SK-N-SH treated with all-trans-retinoic acid at 6 μM for 48 hours (cell line): ENCODE measurements around the gene DFFA.

Source experiments
- ATAC-seq: fragments of 200-7000 bp; cut with Tn5 transposase; 3 replicates; pipeline ENCODE4 v1.9.1; 2020; ENCODE audit warnings: mild to moderate bottlenecking, moderate library complexity
- ARNTL ChIP-seq: fragments of 450-650 bp; formaldehyde crosslinking; IDR thresholded peaks from 2 replicates; pipeline ENCODE4 v1.5.0; 2020; ENCODE audit warnings: low read depth, mild to moderate bottlenecking, moderate library complexity, borderline replicate concordance
- BACH2 ChIP-seq: fragments of 250-450 bp; sonication (Bioruptor Pico); IDR thresholded peaks from 2 replicates; pipeline ENCODE4 v1.9.0; 2021; ENCODE audit warnings: mild to moderate bottlenecking, borderline replicate concordance
- CREB5 ChIP-seq: fragments of 250-450 bp; sonication (Bioruptor Pico); IDR thresholded peaks from 2 replicates; pipeline ENCODE4 v1.5.1; 2020; ENCODE audit warnings: low read depth, mild to moderate bottlenecking, moderate library complexity
- CSDC2 ChIP-seq: fragments of 250-450 bp; sonication (Bioruptor Pico); IDR thresholded peaks from 2 replicates; pipeline ENCODE4 v1.5.0; 2020; ENCODE audit warnings: mild to moderate bottlenecking, moderate library complexity
- CSRNP3 ChIP-seq: fragments of 250-450 bp; sonication (Bioruptor Pico); IDR thresholded peaks from 2 replicates; pipeline ENCODE4 v1.5.1; 2021; ENCODE audit warnings: mild to moderate bottlenecking, moderate library complexity
- ESRRG ChIP-seq: fragments of 250-450 bp; sonication (Bioruptor Pico); IDR thresholded peaks from 2 replicates; pipeline ENCODE4 v1.6.1; 2021; ENCODE audit warnings: mild to moderate bottlenecking
- OSR1 ChIP-seq: fragments of 250-450 bp; sonication (Bioruptor Pico); IDR thresholded peaks from 2 replicates; pipeline ENCODE4 v1.8.0; 2022; ENCODE audit warnings: moderate library complexity, mild to moderate bottlenecking, inconsistent platforms
- PATZ1 ChIP-seq: fragments of 250-450 bp; sonication (Bioruptor Pico); IDR thresholded peaks from 2 replicates; pipeline ENCODE4 v1.8.0; 2020; ENCODE audit warnings: mild to moderate bottlenecking, moderate library complexity, borderline replicate concordance
- PPARA ChIP-seq: fragments of 250-450 bp; sonication (Bioruptor Pico); IDR thresholded peaks from 2 replicates; pipeline ENCODE4 v1.5.0; 2020; ENCODE audit warnings: mild to moderate bottlenecking, borderline replicate concordance
- RARB ChIP-seq: fragments of 250-450 bp; sonication (Bioruptor Pico); IDR thresholded peaks from 2 replicates; pipeline ENCODE4 v1.8.0; 2021; ENCODE audit warnings: mild to moderate bottlenecking, moderate library complexity
- TCF4 ChIP-seq: fragments of 250-450 bp; sonication (Bioruptor Pico); IDR thresholded peaks from 2 replicates; pipeline ENCODE4 v1.8.0; 2021; ENCODE audit warnings: mild to moderate bottlenecking, moderate library complexity, borderline replicate concordance
- TOX ChIP-seq: fragments of 250-450 bp; sonication (Bioruptor Pico); IDR thresholded peaks from 2 replicates; pipeline ENCODE4 v1.8.0; 2021; ENCODE audit warnings: mild to moderate bottlenecking, moderate library complexity, borderline replicate concordance
- TSHZ2 ChIP-seq: fragments of 250-450 bp; sonication (Bioruptor Pico); IDR thresholded peaks from 2 replicates; pipeline ENCODE4 v1.5.0; 2020; ENCODE audit warnings: mild to moderate bottlenecking, moderate library complexity
- ZFP3 ChIP-seq: fragments of 250-450 bp; sonication (Bioruptor Pico); IDR thresholded peaks from 2 replicates; pipeline ENCODE4 v1.5.0; 2020; ENCODE audit warnings: mild to moderate bottlenecking, moderate library complexity
- ZFP30 ChIP-seq: fragments of 450-650 bp; formaldehyde crosslinking; IDR thresholded peaks from 2 replicates; pipeline ENCODE4 v1.5.0; 2022; ENCODE audit warnings: mild to moderate bottlenecking, moderate library complexity
- ZNF565 ChIP-seq: fragments of 450-650 bp; formaldehyde crosslinking; conservative IDR thresholded peaks from 2 replicates; pipeline ENCODE4 v1.5.0; 2020; ENCODE audit warnings: low read depth, mild to moderate bottlenecking, moderate library complexity
- ZNF70 ChIP-seq: fragments of 450-650 bp; formaldehyde crosslinking; IDR thresholded peaks from 2 replicates; pipeline ENCODE4 v1.5.0; 2020; ENCODE audit warnings: mild to moderate bottlenecking, moderate library complexity
- ZNF8 ChIP-seq: fragments of 450-650 bp; formaldehyde crosslinking; IDR thresholded peaks from 2 replicates; pipeline ENCODE4 v1.5.0; 2020; ENCODE audit warnings: mild to moderate bottlenecking, moderate library complexity

DFFA gene

GRCh38 chr1:10494418-10494753 is 22.1 kb upstream of the DFFA start (continued):
- no peak for TF ChIP-seq PATZ1 (CRISPR knock-in tag)
- TF ChIP-seq OSR1 (CRISPR knock-in tag), result no peak

GRCh38 chr1:10490286-10490970 is 18.1 kb upstream of the DFFA start:
- TF ChIP-seq CSDC2 (CRISPR knock-in tag) (no peak), RARB (CRISPR knock-in tag) (no peak), BACH2 (no peak), PPARA (CRISPR knock-in tag) (no peak), ZNF8 (no peak), ZFP30 (CRISPR knock-in tag) (no peak), CSRNP3 (CRISPR knock-in tag) (no peak), OSR1 (CRISPR knock-in tag) (no peak), TCF4 (CRISPR knock-in tag) (no peak), PATZ1 (CRISPR knock-in tag) (no peak)
- ATAC-seq, result no peak

- no peak for TF ChIP-seq CSDC2 (CRISPR knock-in tag)
- no peak for TF ChIP-seq TOX (CRISPR knock-in tag)
- TF ChIP-seq ZNF565 (CRISPR knock-in tag), result no peak
- no peak for TF ChIP-seq CREB5 (CRISPR knock-in tag)
- TF ChIP-seq ZNF70 (CRISPR knock-in tag), result no peak
- no peak for TF ChIP-seq ARNTL (CRISPR knock-in tag)
- no peak for TF ChIP-seq OSR1 (CRISPR knock-in tag)
- TF ChIP-seq ZFP3 (CRISPR knock-in tag), result no peak
- TF ChIP-seq TSHZ2 (CRISPR knock-in tag), result no peak
- no peak for TF ChIP-seq ESRRG (CRISPR knock-in tag)
- no peak for ATAC-seq
Measured at GRCh38 chr1:10489291-10490055, 17.1 kb upstream of the DFFA start.

- ATAC-seq, result no peak
- TF ChIP-seq ZNF8 (no peak), TSHZ2 (CRISPR knock-in tag) (no peak), PATZ1 (CRISPR knock-in tag) (no peak)
Measured at GRCh38 chr1:10484521-10484920, 12.2 kb upstream of the DFFA start.
